GM19463 (cell line): ENCODE measurements around the gene SGCE.

Experiments used
- ATAC-seq: cut with Tn5 transposase; IDR thresholded peaks from one replicate; pipeline ENCODE4 v1.9.1; 2021; ENCODE audit warnings: mild to moderate bottlenecking, moderate library complexity; ENCODE audit not compliant: unreplicated experiment

The SGCE gene

DNA sequence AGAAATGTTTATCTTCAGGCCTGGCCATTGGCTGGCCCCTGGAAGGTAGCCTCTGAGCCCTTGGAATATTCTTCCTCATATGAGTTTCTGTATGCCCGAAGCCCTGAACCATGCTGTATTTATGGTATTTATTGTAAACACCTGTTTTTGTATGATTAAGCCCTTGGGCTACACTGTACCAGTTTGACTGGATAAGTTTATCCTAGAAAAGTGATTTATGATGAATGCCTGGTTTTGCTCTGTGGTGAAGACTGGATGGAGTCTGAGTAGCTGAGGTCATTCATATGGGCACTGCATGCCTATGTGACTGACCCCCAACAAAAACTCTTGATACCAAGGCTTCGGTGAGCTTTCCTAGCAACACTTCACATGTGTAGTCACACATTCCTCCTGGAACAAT lies 79.6 kb downstream of the SGCE start:
- no peak for ATAC-seq

DNA sequence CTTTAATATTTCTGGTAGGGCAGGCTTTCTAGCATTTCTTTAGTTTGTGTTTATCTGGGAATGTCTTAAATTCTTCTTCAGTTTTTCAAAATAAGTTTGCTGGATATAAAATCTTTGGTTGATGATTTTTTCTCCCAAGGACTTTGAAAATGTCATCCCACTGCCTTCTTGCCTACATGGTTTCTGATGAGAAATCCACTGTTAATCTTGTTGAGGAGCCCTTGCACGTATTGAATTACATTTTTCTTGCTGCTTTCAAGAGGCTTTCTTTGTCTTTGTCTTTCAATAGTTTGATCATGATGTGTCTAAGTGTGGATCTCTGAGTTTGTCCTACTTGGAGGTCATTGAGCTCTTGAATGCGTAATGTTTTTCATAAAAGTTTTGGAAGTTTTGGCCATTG lies 80.3 kb downstream of the SGCE start:
- no peak for ATAC-seq

DNA sequence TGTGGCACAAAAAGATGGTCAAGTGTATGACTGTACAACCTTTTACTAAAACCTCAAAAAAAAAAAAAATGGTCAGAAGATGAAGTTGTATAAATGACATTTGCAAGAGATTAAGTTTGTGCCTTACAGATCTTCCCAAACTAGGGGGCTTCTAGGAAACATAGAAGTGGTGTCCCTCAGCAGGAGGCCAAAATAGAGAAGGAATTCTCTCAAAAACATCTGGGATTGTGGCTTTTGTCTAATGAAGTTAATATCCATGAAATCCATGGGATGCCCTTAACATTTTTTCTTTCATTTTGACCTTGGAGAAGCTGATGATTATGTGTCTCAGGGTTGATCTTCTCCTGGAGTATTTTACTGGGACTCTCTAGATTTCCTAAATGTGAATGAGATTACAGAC lies 84.1 kb downstream of the SGCE start:
- no peak for ATAC-seq

DNA sequence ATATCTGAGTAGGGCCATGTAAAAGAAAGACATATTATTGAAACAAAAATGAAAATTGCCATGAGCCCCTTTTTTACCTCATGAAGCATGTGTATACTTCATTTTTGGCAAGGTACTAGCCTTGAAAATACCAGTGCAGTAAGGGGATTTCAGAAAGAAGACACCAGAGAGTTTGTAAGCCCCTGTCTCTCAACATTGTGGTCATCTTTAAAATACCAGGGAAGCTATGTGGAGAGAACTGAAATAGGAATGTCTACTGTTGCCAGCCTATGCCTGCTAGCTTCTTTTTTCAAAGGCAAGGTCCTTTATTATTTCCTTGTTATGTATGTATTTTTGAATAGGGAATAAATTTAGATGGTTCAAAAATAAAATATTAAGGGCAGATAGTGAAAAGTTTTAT lies 88.5 kb downstream of the SGCE start:
- no peak for ATAC-seq

DNA sequence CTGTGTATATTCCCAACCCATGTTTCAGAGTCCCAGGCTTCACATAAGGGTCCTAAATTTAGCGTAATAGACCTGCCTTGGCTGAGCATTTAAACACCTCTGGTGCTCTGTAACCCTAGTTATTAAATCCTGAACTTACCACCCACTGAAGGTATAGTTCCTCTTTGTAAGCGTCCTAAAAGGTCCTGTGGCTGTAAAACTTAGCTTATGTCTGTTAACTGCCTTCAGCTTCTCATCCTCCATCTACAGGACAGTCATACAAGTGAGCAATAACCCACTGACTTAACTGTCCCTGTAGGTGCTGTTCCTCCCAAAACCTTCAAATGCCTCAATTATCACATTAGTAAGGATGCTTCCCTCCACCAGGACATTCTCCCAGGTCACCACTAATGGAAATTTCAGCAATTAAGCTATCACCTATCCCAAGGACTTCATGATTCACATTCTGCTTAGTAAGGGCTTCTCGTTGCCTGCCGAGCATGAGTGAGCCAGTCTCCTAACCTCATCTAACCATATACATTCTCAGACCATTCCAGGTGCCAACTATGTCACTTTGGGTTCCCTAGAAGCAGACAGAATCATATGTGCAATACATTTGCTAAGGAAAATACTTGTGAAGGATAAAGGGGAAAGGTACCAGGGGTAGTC lies 90.6 kb downstream of the SGCE start:
- ATAC-seq, result no peak

DNA sequence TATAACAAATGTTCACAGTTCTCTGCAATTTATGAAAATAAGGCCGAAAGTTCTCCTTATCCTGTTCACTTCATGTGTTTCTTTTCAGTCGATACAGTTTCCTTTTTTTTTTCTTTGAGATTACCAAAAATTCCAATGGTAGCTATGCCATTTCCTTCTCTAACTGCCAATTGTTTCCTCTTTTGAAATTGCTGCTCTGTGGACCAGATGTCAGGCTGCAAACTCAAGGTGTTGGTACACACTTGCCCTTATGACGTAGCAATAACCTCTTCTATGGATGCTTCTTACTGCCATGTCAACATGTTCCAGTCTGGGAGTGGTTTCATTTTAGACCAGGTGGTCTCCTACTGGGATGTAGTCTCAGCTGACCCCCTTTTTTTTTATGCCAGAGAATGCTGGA lies 93.4 kb downstream of the SGCE start:
- no peak for ATAC-seq

DNA sequence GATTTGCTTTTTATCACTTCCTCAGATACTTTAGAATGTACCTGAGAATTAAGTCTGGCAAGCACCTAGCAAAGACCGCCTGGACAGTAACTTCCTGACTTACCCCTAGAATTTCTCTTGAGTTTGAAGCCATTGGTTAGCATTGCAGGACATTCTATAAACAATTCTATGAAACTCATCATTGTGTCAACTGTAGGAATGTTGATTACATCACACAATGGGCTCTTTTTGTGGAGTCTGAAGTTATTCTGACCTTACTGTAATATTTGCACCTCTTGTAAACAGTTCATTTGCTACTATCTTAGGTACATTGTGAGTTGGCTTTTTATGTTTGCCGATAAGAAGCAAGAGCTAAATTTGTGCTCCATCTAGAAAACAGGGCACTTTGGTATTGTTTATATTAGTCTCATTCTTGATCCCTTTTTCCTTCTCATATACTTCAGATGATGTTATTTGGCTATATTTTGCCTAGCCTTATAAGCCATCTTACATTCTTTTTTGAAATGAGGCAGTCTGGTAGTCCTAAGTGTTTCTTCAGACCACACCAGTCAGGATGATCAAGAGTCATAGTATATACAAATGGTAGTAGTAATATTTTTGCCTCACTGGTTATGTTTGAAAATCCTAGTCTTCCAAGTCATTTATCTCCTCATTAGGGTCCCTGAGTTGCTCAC lies 94.0 kb downstream of the SGCE start:
- no peak for ATAC-seq

DNA sequence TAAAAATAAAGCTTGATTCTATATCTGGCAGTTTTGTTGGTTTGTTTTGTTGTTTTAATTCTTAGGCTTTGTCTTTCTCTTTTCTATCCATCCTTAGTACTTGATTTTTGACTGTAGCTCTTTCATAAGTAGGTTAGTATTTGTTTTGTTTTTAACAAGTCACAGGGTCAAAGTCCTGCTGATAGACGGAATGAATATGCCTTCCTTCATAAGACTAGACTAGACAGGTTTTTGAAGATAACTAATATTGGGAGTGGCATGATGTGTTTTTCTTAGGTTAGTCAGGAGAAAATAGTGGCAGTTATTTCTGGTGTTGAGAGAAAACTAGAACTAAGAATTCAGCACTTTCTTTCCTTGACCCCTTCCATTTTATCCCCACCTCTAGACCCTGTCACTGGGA lies 96.0 kb downstream of the SGCE start:
- no peak for ATAC-seq

DNA sequence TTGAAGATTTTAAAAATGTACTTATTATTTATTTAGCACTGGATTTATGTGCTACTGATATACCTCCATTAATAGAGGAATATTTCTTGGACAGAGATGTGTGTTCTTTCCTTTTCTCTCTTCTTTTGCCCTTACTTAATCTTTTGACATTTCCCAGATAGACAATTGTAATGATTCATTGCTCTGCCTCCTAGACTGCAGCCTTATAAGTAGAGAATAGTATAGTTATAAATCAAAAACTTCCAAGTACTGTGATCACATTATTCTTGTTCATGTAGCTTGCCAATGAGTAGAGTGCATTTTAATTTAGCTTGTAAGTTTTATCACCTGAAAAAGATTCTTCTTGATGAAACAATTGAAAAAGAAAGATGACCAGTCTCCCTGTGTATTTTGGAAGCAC lies 98.7 kb downstream of the SGCE start:
- no peak for ATAC-seq

DNA sequence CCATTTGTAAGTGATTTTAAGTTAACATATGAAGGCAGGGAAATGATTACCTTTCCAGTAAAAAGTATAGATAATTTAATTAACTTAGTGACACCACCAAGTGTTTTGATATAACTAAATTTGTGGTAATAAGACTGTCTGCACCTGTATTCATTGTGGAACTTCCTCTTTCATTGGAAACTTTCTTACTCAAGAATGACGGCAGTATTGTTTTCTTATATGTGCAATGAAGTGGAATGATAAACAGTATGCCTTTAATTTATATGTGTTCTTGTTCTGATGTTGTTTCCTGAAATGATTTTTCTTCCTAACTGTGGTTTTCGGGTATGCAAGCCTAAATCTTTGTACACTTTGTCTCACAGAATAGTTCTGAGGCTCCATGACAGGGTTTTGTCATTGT lies 99.9 kb downstream of the SGCE start:
- ATAC-seq, result peak; percentile 79

DNA sequence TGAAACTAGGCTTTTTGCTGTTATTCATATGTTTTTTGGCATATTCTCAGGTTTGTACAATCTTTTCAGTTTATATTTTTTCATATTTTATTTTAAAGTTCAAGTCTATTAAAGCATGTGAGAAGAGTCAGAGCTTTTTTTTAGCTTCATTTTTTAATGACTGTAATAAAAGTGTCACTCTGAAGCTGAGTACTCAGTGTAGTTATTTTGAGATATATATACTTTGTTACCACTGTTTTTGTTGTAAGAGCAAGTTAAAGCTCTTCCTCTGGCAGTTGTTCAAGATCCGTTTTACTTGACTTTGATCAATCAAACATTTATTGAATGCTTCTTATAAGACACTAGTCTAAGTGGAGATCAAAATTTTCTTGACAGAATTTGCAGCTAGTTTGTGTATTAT lies 108.8 kb downstream of the SGCE start:
- no peak for ATAC-seq

DNA sequence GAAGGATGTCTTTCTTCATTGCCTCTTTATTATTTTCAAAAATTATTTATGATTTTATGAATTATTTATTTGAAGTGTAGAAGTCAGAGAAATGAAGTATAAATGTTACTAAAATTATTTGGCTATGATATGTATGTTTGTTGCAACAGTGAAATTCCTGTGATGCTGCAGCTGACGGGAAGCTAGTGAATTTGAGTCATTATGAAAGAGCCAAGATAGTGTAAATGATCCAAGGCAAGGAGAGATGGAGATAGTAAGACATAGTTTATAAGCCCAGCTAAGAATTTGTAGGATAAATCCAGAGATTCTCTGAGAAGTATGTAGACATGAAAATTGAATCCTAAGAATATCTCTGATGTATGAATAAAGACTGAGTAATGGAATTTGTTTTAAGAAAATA lies 115.5 kb downstream of the SGCE start:
- ATAC-seq, result no peak
